ENCODE measurements around the gene NIM1K. TPM values are rescaled to one million over a fixed set of nuclear protein-coding genes. Genes with fewer than 3 reads are reported as not detected.
"Not testable (repeated sequence)": the region's sequence is repeated elsewhere in the genome, so short reads cannot be mapped to it uniquely, and the experiment has no call there.

NIM1K gene
- total RNA-seq, 3 donors from 2014 or later, result 0.58 to 1.0 (median 0.65) TPM

- H3K4me3 Mint-ChIP-seq, result no peak overlapping the region
- no peaks in the 10 kb centered on the region for H3K36me3 Mint-ChIP-seq (ENCODE audit: insufficient read depth)
- no peaks in the 10 kb centered on the region for H3K27me3 Mint-ChIP-seq (ENCODE audit: low read depth)
- no peak for ATAC-seq
- H3K4me1 Mint-ChIP-seq (ENCODE audit: low read depth), result peaks cover 3% of the 10 kb centered on the region
- DNase-seq, result no peak
- no peaks in the 10 kb centered on the region for H3K9me3 Mint-ChIP-seq
Measured at GRCh38 chr5:43230707-43231106, 38.7 kb downstream of the NIM1K start.

DNA sequence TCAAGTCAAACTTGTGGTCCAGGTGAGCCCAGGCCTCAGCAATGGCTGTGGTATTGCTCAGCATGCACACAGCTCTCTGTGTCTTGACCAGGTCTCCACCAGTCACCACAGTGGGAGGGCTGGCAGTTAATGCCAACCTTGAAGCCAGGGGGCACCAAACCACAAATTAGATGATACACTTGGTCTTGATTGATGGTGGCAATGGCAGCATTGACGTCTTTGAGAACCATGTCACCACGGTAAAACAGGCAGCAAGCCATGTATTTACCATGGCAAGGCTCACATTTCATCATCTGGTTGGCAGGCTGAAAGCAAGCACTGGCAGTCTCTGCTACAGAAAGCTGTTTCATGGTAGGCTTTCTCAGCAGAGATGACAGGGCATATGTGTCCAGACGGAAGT lies 40.0 kb downstream of the NIM1K start:
- no peaks in the 10 kb centered on the region for H3K9me3 Mint-ChIP-seq
- DNase-seq (no peak), ATAC-seq (no peak)
- H3K36me3 Mint-ChIP-seq (ENCODE audit: insufficient read depth), result no peaks in the 10 kb centered on the region
- H3K4me3 Mint-ChIP-seq, result no peak overlapping the region
- H3K27me3 Mint-ChIP-seq (ENCODE audit: low read depth), result no peaks in the 10 kb centered on the region
- H3K4me1 Mint-ChIP-seq (ENCODE audit: low read depth), result peaks cover 3% of the 10 kb centered on the region

GRCh38 chr5:43232943-43233833 lies 41.2 kb downstream of the NIM1K start:
- no peak overlapping the region for H3K4me3 Mint-ChIP-seq
- peaks cover 3% of the 10 kb centered on the region for H3K4me1 Mint-ChIP-seq (ENCODE audit: low read depth)
- H3K27me3 Mint-ChIP-seq (ENCODE audit: low read depth), result no peaks in the 10 kb centered on the region
- no peak for ATAC-seq
- H3K36me3 Mint-ChIP-seq (ENCODE audit: insufficient read depth), result no peaks in the 10 kb centered on the region
- DNase-seq, result no peak
- no peaks in the 10 kb centered on the region for H3K9me3 Mint-ChIP-seq

GRCh38 chr5:43233946-43234345 lies 41.9 kb downstream of the NIM1K start:
- Mint-ChIP-seq H3K9me3 (no peaks in the 10 kb centered on the region), H3K4me1 (ENCODE audit: low read depth) (peaks cover 3% of the 10 kb centered on the region), H3K27me3 (ENCODE audit: low read depth) (no peaks in the 10 kb centered on the region), H3K36me3 (ENCODE audit: insufficient read depth) (no peaks in the 10 kb centered on the region), H3K4me3 (no peak overlapping the region)
- no peak for ATAC-seq
- DNase-seq, result no peak

- H3K9me3 Mint-ChIP-seq, result no peaks in the 10 kb centered on the region
- no peaks in the 10 kb centered on the region for H3K36me3 Mint-ChIP-seq (ENCODE audit: insufficient read depth)
- H3K4me3 Mint-ChIP-seq, result no peak overlapping the region
- DNase-seq (no peak), ATAC-seq (no peak)
- no peaks in the 10 kb centered on the region for H3K27me3 Mint-ChIP-seq (ENCODE audit: low read depth)
- H3K4me1 Mint-ChIP-seq (ENCODE audit: low read depth), result peaks cover 3% of the 10 kb centered on the region
Measured at GRCh38 chr5:43236653-43237355, 44.8 kb downstream of the NIM1K start.

GRCh38 chr5:43242196-43242595 lies 50.2 kb downstream of the NIM1K start:
- H3K4me3 Mint-ChIP-seq, result no peak overlapping the region
- DNase-seq (no peak), ATAC-seq (no peak)
- no peaks in the 10 kb centered on the region for H3K36me3 Mint-ChIP-seq (ENCODE audit: insufficient read depth)
- peaks cover 17% of the 10 kb centered on the region for H3K27me3 Mint-ChIP-seq (ENCODE audit: low read depth)
- no peaks in the 10 kb centered on the region for H3K9me3 Mint-ChIP-seq
- no peaks in the 10 kb centered on the region for H3K4me1 Mint-ChIP-seq (ENCODE audit: low read depth)

DNA sequence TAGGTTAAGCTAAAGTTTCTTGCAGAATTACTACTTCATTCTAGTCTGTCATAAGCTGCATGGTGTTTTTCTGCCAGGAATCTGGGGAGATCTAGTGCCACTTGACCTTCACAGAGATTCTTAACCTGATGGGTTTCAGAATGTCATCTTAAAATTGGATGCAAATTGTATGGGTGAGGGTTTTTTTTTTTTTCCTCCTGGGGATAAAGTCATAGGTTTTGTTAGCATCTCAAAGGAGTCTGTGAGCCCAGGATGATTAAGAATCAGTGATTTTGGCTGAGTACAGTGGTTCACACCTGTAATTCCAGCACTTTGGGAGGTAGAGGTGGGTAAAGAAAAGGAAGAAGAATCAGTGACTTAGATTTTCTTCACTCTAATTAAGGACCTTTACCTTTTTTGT lies 51.2 kb downstream of the NIM1K start:
- Mint-ChIP-seq H3K9me3 (no peaks in the 10 kb centered on the region), H3K36me3 (ENCODE audit: insufficient read depth) (no peaks in the 10 kb centered on the region), H3K27me3 (ENCODE audit: low read depth) (peaks cover 18% of the 10 kb centered on the region), H3K4me3 (no peak overlapping the region), H3K4me1 (ENCODE audit: low read depth) (no peaks in the 10 kb centered on the region)
- ATAC-seq, result no peak
- no peak for DNase-seq

- Mint-ChIP-seq H3K4me3 (no peak overlapping the region), H3K4me1 (ENCODE audit: low read depth) (no peaks in the 10 kb centered on the region), H3K9me3 (no peaks in the 10 kb centered on the region), H3K27me3 (ENCODE audit: low read depth) (peaks cover 19% of the 10 kb centered on the region), H3K36me3 (ENCODE audit: insufficient read depth) (no peaks in the 10 kb centered on the region)
- peak; percentile 23 to 32 for ATAC-seq
- DNase-seq, result no peak
Measured at GRCh38 chr5:43244823-43245565, 53.0 kb downstream of the NIM1K start.

DNA sequence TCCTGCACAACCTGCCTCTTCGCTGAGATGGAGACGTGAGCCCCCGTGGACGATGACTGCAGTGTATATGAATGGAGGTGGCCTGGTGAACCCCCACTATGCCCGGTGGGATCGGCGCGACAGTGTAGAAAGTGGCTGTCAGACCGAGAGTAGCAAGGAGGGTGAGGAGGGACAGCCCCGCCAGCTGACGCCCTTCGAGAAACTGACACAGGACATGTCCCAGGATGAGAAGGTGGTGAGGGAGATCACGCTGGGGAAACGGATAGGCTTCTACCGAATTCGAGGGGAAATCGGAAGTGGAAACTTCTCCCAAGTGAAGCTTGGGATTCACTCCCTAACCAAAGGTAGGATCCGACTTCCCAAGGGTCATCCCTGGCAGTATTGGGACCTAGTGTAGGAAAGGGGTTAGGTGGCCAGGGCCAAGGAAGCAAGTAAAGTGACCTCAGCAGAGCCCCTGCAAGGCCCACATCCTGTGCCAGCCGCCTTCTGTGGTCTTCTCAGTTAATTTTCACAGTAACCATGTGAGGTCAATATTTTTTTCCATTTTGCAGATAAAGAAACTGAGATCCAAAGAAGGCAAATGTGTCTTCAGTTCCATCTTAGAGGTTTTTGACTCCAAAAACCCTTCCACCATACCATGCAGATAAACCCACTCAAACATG lies 53.8 kb downstream of the NIM1K start:
- Mint-ChIP-seq H3K27me3 (ENCODE audit: low read depth) (peaks cover 19% of the 10 kb centered on the region), H3K4me1 (ENCODE audit: low read depth) (no peaks in the 10 kb centered on the region), H3K36me3 (ENCODE audit: insufficient read depth) (no peaks in the 10 kb centered on the region), H3K9me3 (no peaks in the 10 kb centered on the region), H3K4me3 (no peak overlapping the region)
- no peak for ATAC-seq
- no peak for DNase-seq

DNA sequence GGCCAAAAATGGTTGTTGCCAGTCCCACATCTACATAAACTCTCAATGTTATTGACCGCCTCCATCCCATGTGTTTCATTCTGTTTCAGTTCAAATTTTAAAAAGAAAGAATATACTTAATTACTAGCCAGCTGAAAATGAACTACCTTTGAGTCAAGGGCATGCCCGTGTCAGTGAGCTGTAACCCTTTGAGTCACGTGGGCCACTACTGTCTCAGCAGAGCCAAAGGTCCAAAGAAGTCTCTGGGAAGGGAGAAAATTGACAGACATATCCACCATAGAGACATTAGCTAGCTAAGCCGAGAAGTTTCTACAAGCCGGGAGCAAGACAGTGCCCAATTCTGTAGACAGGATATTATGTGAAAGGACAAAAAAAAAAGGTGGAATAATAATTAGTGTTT lies 59.7 kb downstream of the NIM1K start:
- Mint-ChIP-seq H3K27me3 (ENCODE audit: low read depth) (peaks cover 15% of the 10 kb centered on the region), H3K36me3 (ENCODE audit: insufficient read depth) (no peaks in the 10 kb centered on the region), H3K4me1 (ENCODE audit: low read depth) (no peaks in the 10 kb centered on the region), H3K4me3 (no peak overlapping the region), H3K9me3 (no peaks in the 10 kb centered on the region)
- DNase-seq, result no peak
- no peak for ATAC-seq

DNA sequence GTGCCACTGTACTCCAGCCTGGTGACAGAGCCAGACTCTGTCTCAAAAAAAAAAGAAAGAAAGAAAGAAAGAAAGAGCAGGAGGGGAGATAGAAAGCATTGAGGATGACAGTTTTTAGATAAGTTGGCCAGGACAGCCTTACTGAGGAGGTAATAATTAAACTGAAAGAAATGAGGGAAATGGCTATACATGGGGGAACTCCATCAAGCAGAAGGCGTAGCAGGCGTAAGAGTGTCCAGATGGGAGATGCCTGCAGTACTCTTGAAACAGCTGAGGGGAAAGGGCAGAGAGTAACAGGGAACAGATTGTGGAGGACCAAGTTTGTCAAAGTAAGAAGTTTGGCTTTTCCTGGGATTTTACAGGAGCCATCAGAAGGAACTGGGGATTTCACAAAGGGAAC lies 63.7 kb downstream of the NIM1K start:
- ATAC-seq (no peak), DNase-seq (no peak)
- H3K9me3 Mint-ChIP-seq, result no peaks in the 10 kb centered on the region
- H3K27me3 Mint-ChIP-seq (ENCODE audit: low read depth), result peaks cover 15% of the 10 kb centered on the region
- H3K4me3 Mint-ChIP-seq, result no peak overlapping the region
- no peaks in the 10 kb centered on the region for H3K36me3 Mint-ChIP-seq (ENCODE audit: insufficient read depth)
- H3K4me1 Mint-ChIP-seq (ENCODE audit: low read depth), result no peaks in the 10 kb centered on the region

DNA sequence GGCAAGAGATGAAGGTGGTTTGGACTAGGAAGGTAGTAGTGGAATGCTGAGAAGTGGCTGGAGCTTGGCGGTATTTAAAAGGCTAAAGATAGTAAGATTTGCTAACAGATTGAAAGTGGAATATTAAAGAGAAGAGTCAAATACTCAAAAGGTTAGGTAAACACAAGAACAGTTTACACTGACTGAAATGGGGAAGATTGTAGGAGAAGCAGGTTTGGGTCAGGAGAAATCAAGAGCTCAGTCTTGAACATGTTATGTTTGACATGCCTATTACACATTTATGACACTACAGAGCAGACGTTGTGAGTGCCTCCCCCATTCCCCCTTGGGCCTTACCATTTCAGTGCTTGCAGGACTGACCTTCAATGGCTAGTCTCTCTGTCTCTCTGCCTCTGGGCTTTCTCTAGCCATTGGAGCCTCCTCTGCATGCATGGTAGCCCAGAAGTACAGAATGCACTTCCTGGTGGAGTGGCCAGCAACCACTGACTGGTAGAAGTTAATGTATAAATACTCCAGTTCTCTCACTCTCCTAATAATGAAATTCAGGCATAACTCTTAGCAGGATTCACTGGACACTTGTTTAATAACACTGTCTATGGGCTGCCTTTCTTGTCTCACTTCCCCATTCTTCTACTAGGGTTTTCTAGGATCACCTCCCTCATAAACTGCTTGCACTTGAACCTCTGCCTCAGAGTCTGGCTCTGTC lies 64.4 kb downstream of the NIM1K start:
- Mint-ChIP-seq H3K9me3 (no peaks in the 10 kb centered on the region), H3K4me3 (no peak overlapping the region), H3K27me3 (ENCODE audit: low read depth) (peaks cover 18% of the 10 kb centered on the region), H3K36me3 (ENCODE audit: insufficient read depth) (no peaks in the 10 kb centered on the region), H3K4me1 (ENCODE audit: low read depth) (no peaks in the 10 kb centered on the region)
- DNase-seq, result no peak
- no peak for ATAC-seq

DNA sequence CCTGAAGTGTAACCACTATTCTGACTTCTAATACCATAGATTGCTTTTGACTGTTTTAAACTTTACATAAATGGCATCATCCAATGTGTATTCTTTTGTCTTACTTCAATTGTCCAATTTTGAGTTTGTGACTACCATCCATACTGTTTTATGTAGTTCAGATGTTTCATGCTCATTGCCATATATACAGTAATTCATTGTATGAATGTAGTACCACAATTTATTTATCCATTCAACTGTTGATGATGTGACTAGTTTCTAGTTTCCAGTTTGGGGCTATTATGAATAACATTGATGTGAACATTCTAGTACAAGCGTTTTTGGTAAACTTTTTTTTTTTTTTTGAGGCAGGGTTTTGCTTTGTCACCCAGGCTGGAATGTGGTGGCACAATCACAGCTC lies 66.1 kb downstream of the NIM1K start:
- Mint-ChIP-seq H3K36me3 (ENCODE audit: insufficient read depth) (no peaks in the 10 kb centered on the region), H3K4me3 (no peak overlapping the region), H3K27me3 (ENCODE audit: low read depth) (peaks cover 23% of the 10 kb centered on the region), H3K4me1 (ENCODE audit: low read depth) (no peaks in the 10 kb centered on the region), H3K9me3 (no peaks in the 10 kb centered on the region)
- no peak for ATAC-seq
- DNase-seq, result no peak

DNA sequence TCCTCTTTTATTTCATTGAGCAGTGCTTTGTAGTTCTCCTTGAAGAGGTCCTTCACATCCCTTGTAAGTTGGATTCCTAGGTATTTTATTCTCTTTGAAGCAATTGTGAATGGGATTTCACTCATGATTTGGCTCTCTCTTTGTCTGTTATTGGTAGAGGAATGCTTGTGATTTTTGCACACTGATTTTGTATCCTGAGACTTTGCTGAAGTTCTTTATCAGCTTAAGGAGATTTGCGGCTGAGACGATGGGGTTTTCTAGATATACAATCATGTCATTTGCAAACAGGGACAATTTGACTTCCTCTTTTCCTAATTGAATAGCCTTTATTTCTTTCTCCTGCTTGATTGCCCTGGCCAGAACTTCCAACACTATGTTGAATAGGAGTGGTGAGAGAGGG lies 70.2 kb downstream of the NIM1K start:
- H3K36me3 Mint-ChIP-seq (ENCODE audit: insufficient read depth); DNase-seq; ATAC-seq; H3K4me1 Mint-ChIP-seq (ENCODE audit: low read depth); H3K4me3 Mint-ChIP-seq; H3K9me3 Mint-ChIP-seq: not testable (repeated sequence)
- H3K27me3 Mint-ChIP-seq (ENCODE audit: low read depth), result peaks cover 29% of the 10 kb centered on the region
